Stimulated activated CD4-positive, alpha-beta T cell treated with anti-CD3 and anti-CD28 coated beads, Interleukin-4, amount 100 ng/mL, for 24 hours (primary cell): ENCODE data around the gene ZNF536.
"Not testable (repeated sequence)": the region's sequence is repeated elsewhere in the genome, so short reads cannot be mapped to it uniquely, and the experiment has no call there.

Experiments used
- DNase-seq: peaks from one replicate; pipeline ENCODE4 v3.0.0-alpha.2; 2020

The ZNF536 gene

GRCh38 chr19:30497034-30497433, 124.8 kb downstream of the ZNF536 start:
- no peak for DNase-seq

DNA sequence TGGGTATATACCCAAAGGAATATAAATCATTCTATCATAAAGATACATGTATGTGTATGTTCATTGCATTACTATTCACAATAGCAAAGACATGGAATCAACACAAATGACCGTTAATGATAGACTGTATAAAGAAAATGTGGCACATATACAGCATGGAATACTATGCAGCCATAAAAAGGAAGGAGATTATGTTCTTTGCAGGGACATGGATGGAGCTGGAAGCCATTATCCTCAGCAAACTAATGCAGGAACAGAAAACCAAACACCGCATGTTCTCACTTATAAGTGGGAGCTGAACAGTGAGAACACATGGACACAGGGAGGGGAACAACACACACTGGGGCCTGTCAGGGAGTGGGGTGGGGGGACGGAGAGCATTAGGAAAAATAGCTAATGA, 125.9 kb downstream of the ZNF536 start:
- DNase-seq = not testable (repeated sequence)

DNA sequence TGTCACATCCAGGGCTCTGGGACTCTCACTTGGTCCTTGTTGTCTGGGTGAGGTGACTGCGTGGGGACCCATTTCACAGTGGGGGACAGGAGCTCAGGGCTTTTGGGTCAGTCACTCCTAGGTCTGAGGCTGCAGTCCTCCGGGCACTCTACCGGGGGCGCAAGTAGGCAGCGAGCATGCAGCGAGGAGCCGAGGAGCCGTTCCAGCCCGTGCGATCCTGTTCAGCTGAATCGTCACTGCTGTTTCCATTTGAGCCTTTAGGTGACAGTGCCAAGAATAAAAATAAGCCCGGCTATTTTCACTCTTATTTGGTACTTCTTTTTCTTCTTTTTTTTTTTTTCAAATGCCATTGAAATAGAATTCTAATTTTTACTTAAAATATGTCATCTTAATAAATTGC, 126.5 kb downstream of the ZNF536 start:
- no peak for DNase-seq

- no peak for DNase-seq
Measured at GRCh38 chr19:30504272-30504671, 132.1 kb downstream of the ZNF536 start.

- no peak for DNase-seq
Measured at GRCh38 chr19:30512176-30513081, 140.2 kb downstream of the ZNF536 start.

GRCh38 chr19:30513082-30513411, 140.9 kb downstream of the ZNF536 start:
- DNase-seq = no peak

- no peak for DNase-seq
Measured at GRCh38 chr19:30516111-30516510, 143.9 kb downstream of the ZNF536 start.

DNA sequence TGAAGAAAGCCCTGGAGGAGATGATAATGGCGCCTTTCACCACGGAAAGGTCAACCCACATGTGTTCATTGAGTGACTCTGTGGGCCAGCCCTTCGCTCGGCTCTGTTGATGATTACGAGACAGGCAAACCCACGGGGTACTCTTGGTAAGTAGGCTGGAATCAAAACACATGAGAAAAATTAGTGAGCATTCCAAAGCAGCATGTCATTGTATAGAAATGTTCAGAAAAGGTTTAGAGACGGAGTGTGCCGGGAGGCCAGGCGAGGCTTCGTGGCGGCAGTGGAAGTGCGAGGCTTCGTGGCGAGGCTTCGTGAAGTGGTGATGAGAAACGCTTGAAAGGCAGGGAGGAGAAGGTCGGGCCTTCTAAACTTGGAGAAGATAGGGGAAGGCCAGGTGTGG, 144.3 kb downstream of the ZNF536 start:
- DNase-seq = no peak

GRCh38 chr19:30518965-30519606, 146.9 kb downstream of the ZNF536 start:
- DNase-seq = no peak

GRCh38 chr19:30519607-30520205, 147.5 kb downstream of the ZNF536 start:
- no peak for DNase-seq

- DNase-seq = no peak
Measured at GRCh38 chr19:30520735-30521479, 148.7 kb downstream of the ZNF536 start.

DNA sequence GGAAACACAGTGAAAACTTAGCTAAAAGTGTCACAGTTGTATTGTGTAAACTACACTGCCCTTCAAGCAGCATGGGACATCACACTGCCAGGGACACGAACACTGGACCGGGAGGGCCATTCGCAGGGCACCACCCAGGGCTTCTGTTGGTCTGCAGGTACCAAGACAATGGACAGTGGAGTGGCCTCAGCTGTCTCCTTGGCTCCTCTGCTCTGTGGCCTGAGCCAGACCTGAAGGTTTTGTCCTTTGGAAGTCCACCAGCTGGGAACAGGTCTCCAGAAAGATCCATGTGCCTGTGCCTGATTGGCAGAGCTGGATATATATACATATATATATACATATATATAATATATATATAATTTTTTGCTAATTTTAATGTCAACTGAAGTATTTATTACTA, 149.8 kb downstream of the ZNF536 start:
- DNase-seq = no peak

DNA sequence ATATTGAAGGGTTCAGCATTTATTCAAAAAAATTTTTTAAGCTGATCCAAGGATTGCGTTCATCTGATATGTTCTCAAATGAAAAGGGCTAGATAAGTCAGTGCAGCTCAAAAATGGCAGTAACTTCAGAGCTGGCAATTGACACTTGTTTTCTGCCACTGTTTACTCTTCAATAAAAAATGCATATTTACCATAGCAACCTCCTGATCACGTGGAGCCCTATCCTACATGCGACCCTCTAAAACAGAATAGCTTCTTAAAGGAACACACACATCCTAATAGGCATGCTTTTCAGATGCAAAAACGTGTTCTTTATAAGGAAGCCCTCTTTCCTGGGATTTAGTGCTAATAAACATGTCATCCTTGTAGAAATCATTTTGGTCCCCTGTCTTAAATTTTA, 150.2 kb downstream of the ZNF536 start:
- no peak for DNase-seq

- no peak for DNase-seq
Measured at GRCh38 chr19:30523791-30524190, 151.6 kb downstream of the ZNF536 start.

DNA sequence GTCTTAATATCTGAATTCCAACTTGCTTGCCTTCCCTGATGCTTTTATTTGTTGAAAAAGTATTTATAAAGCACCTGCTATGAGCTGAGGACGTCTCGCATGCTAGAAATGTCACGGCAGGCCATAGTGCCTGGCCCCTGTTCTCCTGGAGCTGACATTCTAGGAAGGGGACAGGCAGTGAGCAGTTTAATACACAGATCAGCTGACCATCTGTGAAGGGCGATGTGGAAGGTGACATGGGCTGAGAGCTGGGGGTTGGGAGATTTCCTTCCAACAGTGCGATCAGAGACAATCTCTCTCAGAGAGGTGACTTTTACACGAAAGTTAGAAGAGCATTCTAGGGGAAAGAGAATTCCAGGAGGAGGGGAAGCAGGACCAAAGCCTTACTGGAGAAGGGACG, 153.2 kb downstream of the ZNF536 start:
- DNase-seq = no peak

DNA sequence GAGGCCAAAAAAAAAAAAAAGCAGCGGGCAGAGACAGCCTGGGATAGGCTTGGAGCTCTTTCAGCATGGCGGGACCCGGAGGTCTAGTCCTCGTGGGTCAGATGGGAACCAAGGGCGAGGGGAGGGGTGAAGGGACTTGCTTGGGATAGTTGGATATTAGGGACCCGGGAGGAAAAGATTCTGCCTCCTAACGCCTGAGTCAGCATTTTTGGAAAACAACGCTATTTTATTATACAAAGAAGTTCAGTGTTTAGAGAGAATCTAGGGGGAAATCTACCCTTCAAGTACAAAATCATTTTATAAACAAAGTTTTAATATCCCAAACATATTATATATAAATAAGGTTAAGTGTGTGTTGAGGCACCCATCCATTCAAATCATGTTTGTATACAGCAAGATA, 156.7 kb downstream of the ZNF536 start:
- DNase-seq = no peak

DNA sequence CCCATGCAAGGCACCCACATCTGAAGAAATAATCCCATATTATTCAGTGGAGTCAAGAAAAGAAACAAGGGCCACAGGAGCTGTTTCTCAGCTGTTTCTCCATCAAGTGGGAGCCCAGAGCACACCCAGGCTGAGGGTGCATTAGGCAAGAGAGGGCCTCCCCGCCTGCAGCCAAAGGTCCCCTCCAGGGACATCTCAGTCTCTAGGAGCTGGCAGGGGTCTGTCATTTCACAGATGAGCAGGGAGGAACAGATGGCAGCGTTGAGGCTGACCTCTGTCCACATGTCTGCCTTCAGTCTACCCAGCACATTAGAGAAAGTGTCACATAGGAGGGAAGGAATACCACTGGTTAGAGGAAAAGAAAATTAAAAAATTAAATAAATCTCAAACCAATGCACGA, 157.7 kb downstream of the ZNF536 start:
- DNase-seq = no peak

GRCh38 chr19:30530751-30531150, 158.6 kb downstream of the ZNF536 start:
- DNase-seq = no peak

DNA sequence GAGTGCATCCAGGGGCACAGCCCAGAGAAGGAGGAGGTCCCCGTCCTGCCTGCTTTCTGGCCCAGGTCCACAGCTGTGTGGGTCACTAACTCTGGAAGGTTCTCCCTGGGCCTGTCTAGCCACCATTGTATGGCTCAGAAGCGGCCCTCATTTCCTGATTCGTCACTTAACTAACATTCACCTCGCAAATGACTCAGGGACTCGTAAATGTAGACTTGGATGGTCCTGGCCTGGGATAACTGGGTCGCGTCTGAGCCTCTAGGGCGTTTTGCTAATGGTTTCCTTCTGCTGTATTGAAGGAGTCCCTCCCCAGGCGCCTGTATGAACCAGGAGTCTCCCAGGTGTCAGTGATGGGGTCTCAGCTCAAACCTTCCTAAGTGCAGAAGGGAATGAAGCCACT, 162.8 kb downstream of the ZNF536 start:
- no peak for DNase-seq

- no peak for DNase-seq
Measured at GRCh38 chr19:30536975-30537374, 164.8 kb downstream of the ZNF536 start.

GRCh38 chr19:30539315-30539714, 167.1 kb downstream of the ZNF536 start:
- DNase-seq = no peak

DNA sequence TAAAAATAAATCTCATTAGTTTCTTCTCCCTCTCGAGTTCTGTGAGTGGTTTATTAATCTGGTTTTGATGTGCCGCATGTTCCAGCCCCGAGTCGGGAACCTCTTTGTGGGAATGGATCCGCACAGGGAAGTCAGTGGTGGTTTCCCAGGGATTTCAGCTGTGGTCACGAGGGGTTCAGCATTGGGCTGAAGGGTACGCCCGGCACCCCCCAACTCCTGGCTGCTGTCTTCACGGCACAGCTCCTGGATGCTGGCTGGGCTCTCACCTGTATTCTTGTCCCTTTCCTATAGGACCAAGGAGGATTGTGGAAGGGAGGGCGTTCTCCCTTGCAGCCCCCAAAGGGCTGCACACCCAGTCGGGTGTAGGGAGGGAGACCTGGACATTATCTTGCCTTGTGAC, 167.8 kb downstream of the ZNF536 start:
- no peak for DNase-seq

DNA sequence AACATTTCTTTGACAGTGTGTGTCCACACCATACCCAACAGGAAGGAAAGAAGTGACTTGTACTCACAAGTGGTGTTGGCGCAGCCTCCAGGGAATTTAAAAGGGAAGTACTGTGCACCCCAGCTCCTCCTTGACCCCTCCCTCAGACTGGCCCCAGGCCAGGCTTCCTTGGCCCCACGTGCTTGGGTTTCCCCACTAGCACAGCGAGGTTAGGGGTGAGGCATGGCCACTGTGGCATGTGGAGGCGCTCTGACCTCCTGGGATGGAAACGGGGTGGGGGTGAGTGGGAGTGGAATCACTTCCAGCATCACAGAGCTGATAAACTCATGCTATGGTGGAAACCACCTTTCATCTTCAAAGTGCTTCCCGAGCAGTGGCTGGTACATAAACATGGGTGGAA, 168.6 kb downstream of the ZNF536 start:
- DNase-seq = no peak

DNA sequence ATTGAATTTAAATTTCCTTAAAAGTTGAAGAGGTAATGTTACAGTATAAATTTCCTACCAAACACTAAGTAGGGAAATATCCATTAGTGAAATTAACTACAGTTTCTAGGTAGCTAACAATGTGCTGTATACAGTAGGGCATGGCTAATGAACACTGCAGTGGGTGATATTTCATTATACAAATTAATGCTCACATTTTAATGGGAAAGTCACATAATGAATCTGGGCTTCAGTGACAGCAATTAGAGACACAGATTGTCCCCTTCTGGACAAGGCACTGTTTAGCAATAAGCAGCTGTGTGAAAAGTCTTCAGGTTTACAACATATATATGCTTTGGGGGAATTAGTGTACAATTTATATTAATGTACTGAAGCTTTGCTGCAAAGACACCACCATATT, 169.4 kb downstream of the ZNF536 start:
- no peak for DNase-seq
